Sigmoid colon (tissue), 7 donors: ENCODE measurements around the gene SPATA24. TPM values are rescaled to one million over a fixed set of nuclear protein-coding genes. Genes with fewer than 3 reads are reported as not detected.

ENCODE experiments used
- DNase-seq: peaks from one replicate; pipeline ENCODE4 v3.0.0-alpha.2; 2019
- H3K27ac ChIP-seq, 4 donors: fragments of 200-600 bp; sonication (generic); one replicate each; pipeline ENCODE4 v1.5.1; 2016 to 2019; ENCODE audit warnings: mild to moderate bottlenecking in 1 of 4
- H3K27me3 ChIP-seq, 3 donors: fragments of 200-600 bp; sonication (generic); one replicate each; pipeline ENCODE4 v1.5.1; 2019; ENCODE audit warnings: mild to moderate bottlenecking in 1 of 3
- H3K36me3 ChIP-seq, 4 donors: fragments of 200-600 bp; sonication (generic); one replicate each; pipeline ENCODE4 v1.5.1; 2016 to 2019
- H3K4me1 ChIP-seq, 4 donors: fragments of 200-600 bp; sonication (generic); one replicate each; pipeline ENCODE4 v1.5.1; 2017 to 2019
- H3K4me3 ChIP-seq, 4 donors: fragments of 200-600 bp; sonication (generic); one replicate each; pipeline ENCODE4 v1.5.1; 2017 to 2019; ENCODE audit warnings: mild to moderate bottlenecking in 2 of 4, moderate library complexity in 1 of 4
- H3K9me3 ChIP-seq, 4 donors: fragments of 200-600 bp in 3 of 4; sonication (generic) in 3 of 4; one replicate each; pipeline versions ENCODE4 v1.5.1 to v1.6.1; 2013 to 2019
- EP300 ChIP-seq, 4 donors: sonication (generic); formaldehyde crosslinking; IDR thresholded peaks; one replicate each; pipeline ENCODE4 v1.6.1; 2017; ENCODE audit warnings: antibody characterized with exemption in 4 of 4
- POLR2A ChIP-seq, 2 donors: fragments of 450-650 bp; IDR thresholded peaks; one replicate each; pipeline ENCODE4 v1.6.1; 2016; ENCODE audit warnings: antibody characterized with exemption in 2 of 2, mild to moderate bottlenecking in 2 of 2, moderate library complexity in 2 of 2
- POLR2AphosphoS5 ChIP-seq, 4 donors: sonication (generic); formaldehyde crosslinking; IDR thresholded peaks; one replicate each; pipeline ENCODE4 v1.6.1; 2017; ENCODE audit warnings: antibody characterized with exemption in 4 of 4
- WGBS, 2 donors: extraction: QIAGEN DNeasy Blood & Tissue Kit; methylation state at CpG; one replicate each; pipeline ENCODE4 v1.1.7; 2013; 5-methylcytosine and 5-hydroxymethylcytosine counted together
- intact Hi-C: fragments of 100-400 bp; cut with DNase I; formaldehyde crosslinking; loops from one replicate; pipeline ENCODE4 v1.15.1; 2023
- polyA plus RNA-seq, 3 donors: library from polyadenylated mRNA; stranded (reverse); fragments of 200-250 nt; gene quantifications; one replicate each; pipeline ENCODE4 v1.2.3, GENCODE V29; 2013
- total RNA-seq, 4 donors: library from RNA; depleted of rRNA; stranded (reverse); fragments of >200 nt; gene quantifications; one replicate each; pipeline ENCODE4 v1.1.0, GENCODE V29; 2016
- TF ChIP-seq, protein P1 (sequence below), 4 experiments: fragments of 450-650 bp in 3 of 4; fragments of 200-600 bp in 1 of 4; IDR thresholded peaks; one replicate each; pipeline ENCODE4 v1.5.1; 2016 to 2019; ENCODE audit warnings: antibody characterized with exemption in 4 of 4, mild to moderate bottlenecking in 3 of 4, moderate library complexity in 2 of 4
- donor health status: healthy with polysubstance abuse.
- donor health status: Bipolar disorder and iron deficiency.
- donor health status: healthy.

SPATA24 gene
- total and polyA plus RNA-seq, 7 donors, result 1.4 to 9.0 (median 7.3) TPM

- no peaks in the 10 kb centered on the region for H3K9me3 ChIP-seq
- H3K4me1 ChIP-seq, result peaks cover 0 to 4% (median 0%) of the 10 kb centered on the region in 4 donors
- no peak overlapping the region for H3K27ac ChIP-seq
- no peak for TF ChIP-seq POLR2A (IDR thresholded peaks at IDR 0.05)
- TF ChIP-seq, protein P1, sequence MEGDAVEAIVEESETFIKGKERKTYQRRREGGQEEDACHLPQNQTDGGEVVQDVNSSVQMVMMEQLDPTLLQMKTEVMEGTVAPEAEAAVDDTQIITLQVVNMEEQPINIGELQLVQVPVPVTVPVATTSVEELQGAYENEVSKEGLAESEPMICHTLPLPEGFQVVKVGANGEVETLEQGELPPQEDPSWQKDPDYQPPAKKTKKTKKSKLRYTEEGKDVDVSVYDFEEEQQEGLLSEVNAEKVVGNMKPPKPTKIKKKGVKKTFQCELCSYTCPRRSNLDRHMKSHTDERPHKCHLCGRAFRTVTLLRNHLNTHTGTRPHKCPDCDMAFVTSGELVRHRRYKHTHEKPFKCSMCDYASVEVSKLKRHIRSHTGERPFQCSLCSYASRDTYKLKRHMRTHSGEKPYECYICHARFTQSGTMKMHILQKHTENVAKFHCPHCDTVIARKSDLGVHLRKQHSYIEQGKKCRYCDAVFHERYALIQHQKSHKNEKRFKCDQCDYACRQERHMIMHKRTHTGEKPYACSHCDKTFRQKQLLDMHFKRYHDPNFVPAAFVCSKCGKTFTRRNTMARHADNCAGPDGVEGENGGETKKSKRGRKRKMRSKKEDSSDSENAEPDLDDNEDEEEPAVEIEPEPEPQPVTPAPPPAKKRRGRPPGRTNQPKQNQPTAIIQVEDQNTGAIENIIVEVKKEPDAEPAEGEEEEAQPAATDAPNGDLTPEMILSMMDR (IDR thresholded peaks at IDR 0.05), result no peak
- TF ChIP-seq EP300 (IDR thresholded peaks at IDR 0.05), result no peak
- no peak for TF ChIP-seq POLR2AphosphoS5 (IDR thresholded peaks at IDR 0.05)
- H3K36me3 ChIP-seq, result no peaks in the 10 kb centered on the region
- WGBS, 2 donors, result 81 to 85% methylated on average over 28 of the region's 28 CpGs
- peak; percentile 49 for DNase-seq
- H3K27me3 ChIP-seq, result no peaks in the 10 kb centered on the region
- intact Hi-C loops, result no loop called here
- no peak overlapping the region for H3K4me3 ChIP-seq
Observed at GRCh38 chr5:139381837-139382761, 21.8 kb downstream of the SPATA24 start.

GRCh38 chr5:139379626-139380449 lies 24.1 kb downstream of the SPATA24 start:
- H3K4me1 ChIP-seq, result peaks cover 0 to 3% (median 0%) of the 10 kb centered on the region in 4 donors
- peaks cover 0 to 3% (median 0%) of the 10 kb centered on the region in 4 donors for H3K36me3 ChIP-seq
- no peak for TF ChIP-seq POLR2A (IDR thresholded peaks at IDR 0.05)
- TF ChIP-seq, protein P1 (IDR thresholded peaks at IDR 0.05), result no peak
- no peak for TF ChIP-seq POLR2AphosphoS5 (IDR thresholded peaks at IDR 0.05)
- no peak for TF ChIP-seq EP300 (IDR thresholded peaks at IDR 0.05)
- H3K4me3 ChIP-seq, result no peak overlapping the region
- intact Hi-C loops, result no loop called here
- H3K27ac ChIP-seq, result no peak overlapping the region
- no peaks in the 10 kb centered on the region for H3K27me3 ChIP-seq
- WGBS, 2 donors, result 90 to 92% methylated on average over 15 of the region's 15 CpGs
- DNase-seq, result no peak
- H3K9me3 ChIP-seq, result no peaks in the 10 kb centered on the region

DNA sequence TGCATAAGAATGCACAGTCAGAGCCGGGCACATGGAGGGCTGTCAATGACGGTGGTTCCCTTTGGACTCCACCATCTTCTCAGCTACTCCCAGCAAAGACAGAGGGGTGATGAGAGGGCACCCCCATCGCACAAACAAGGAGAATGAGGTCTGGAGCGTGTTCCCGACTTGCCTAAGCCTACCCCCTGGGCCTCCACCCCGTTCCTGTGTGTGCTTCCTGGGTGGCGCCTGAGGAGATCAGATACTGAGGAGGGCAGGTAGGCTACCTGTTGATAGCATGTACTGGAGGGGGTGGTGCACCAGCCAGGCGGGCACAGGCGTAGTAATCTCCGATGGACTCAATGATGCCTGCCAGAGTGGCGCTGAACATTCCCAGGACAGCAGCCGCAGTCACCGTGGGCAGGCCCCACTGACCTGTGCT lies 24.9 kb downstream of the SPATA24 start:
- H3K27me3 ChIP-seq, result no peaks in the 10 kb centered on the region
- WGBS, 2 donors, result 86 to 90% methylated on average over 13 of the region's 13 CpGs
- H3K36me3 ChIP-seq, result peaks cover 0 to 6% (median 0%) of the 10 kb centered on the region in 4 donors
- intact Hi-C loops, result no loop called here
- H3K9me3 ChIP-seq, result no peaks in the 10 kb centered on the region
- H3K4me1 ChIP-seq, result peaks cover 0 to 8% (median 2%) of the 10 kb centered on the region in 4 donors
- no peak overlapping the region for H3K4me3 ChIP-seq
- DNase-seq, result peak; percentile 56
- TF ChIP-seq POLR2A (IDR thresholded peaks at IDR 0.05), result no peak
- H3K27ac ChIP-seq, result no peak overlapping the region

GRCh38 chr5:139378101-139378825 lies 25.6 kb downstream of the SPATA24 start:
- 82 to 87% methylated on average over 47 of the region's 47 CpGs for WGBS, 2 donors
- peaks cover 0 to 6% (median 0%) of the 10 kb centered on the region in 4 donors for H3K36me3 ChIP-seq
- intact Hi-C loops, result no loop called here
- H3K9me3 ChIP-seq, result no peaks in the 10 kb centered on the region
- H3K4me1 ChIP-seq, result peaks cover 0 to 15% (median 7%) of the 10 kb centered on the region in 4 donors
- H3K27ac ChIP-seq, result no peak overlapping the region
- H3K27me3 ChIP-seq, result no peaks in the 10 kb centered on the region
- DNase-seq, result peak; percentile 47
- no peak for TF ChIP-seq EP300 (IDR thresholded peaks at IDR 0.05)
- TF ChIP-seq, protein P1 (IDR thresholded peaks at IDR 0.05), result no peak
- no peak for TF ChIP-seq POLR2AphosphoS5 (IDR thresholded peaks at IDR 0.05)
- TF ChIP-seq POLR2A (IDR thresholded peaks at IDR 0.05), result no peak
- H3K4me3 ChIP-seq, result no peak overlapping the region
